Muscle layer of duodenum (tissue), 2 donors: ENCODE results near the gene TSTD1.
A peak's percentile ranks its signal among the peaks of the same experiment; 100 is the strongest.
"Not testable (repeated sequence)": the region's sequence is repeated elsewhere in the genome, so short reads cannot be mapped to it uniquely, and the experiment has no call there.

Source experiments
- H3K27ac ChIP-seq: one replicate; pipeline ENCODE4 v1.7.0; 2013; ENCODE audit warnings: mild to moderate bottlenecking, low read length
- H3K27me3 ChIP-seq: one replicate; pipeline ENCODE4 v1.7.0; 2013; ENCODE audit warnings: low read depth, mild to moderate bottlenecking, control low read depth, low read length
- H3K36me3 ChIP-seq, 2 donors: one replicate each; pipeline ENCODE4 v1.7.0; 2013; ENCODE audit warnings: low read length in 2 of 2, control low read depth in 1 of 2, mild to moderate bottlenecking in 1 of 2; ENCODE audit not compliant: insufficient read depth in 2 of 2, control insufficient read depth in 1 of 2
- H3K4me1 ChIP-seq, 2 donors: one replicate each; pipeline ENCODE4 v1.7.0; 2013; ENCODE audit warnings: low read length in 2 of 2, mild to moderate bottlenecking in 2 of 2, control low read depth in 1 of 2, moderate library complexity in 1 of 2; ENCODE audit not compliant: insufficient read depth in 2 of 2, control insufficient read depth in 1 of 2
- H3K4me3 ChIP-seq, 2 donors: one replicate each; pipeline ENCODE4 v1.7.0; 2013; ENCODE audit warnings: low read length in 2 of 2, low read depth in 1 of 2, mild to moderate bottlenecking in 1 of 2
- H3K9me3 ChIP-seq, 2 donors: one replicate each; pipeline ENCODE4 v1.7.0; 2013; ENCODE audit warnings: low read length in 2 of 2, control low read depth in 1 of 2, mild to moderate bottlenecking in 1 of 2; ENCODE audit not compliant: control insufficient read depth in 1 of 2
- donor health status: healthy.

TSTD1 gene

DNA sequence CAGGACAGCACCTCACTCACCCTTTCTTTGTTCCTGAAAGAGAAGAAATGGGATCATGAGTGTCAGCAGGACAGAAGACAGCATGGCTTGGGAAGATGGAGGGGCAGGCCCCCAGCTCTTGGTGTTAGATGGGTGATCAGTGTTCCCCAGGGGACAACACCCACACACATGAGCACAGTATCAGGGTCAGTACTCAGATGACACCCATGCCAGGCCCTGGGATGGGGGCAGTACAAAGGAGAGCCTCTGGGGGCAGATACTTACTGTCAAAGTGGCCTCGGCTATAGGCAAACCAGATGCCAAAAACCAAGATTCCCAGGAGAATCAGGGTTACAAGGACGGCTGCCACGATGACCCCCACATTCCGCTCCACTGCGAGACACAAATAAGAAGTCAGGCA is 39.4 kb downstream of the TSTD1 start:
- Histone ChIP-seq H3K27ac (no peak overlapping the region), H3K4me3 (no peak overlapping the region), H3K9me3 (no peaks in the 10 kb centered on the region)

DNA sequence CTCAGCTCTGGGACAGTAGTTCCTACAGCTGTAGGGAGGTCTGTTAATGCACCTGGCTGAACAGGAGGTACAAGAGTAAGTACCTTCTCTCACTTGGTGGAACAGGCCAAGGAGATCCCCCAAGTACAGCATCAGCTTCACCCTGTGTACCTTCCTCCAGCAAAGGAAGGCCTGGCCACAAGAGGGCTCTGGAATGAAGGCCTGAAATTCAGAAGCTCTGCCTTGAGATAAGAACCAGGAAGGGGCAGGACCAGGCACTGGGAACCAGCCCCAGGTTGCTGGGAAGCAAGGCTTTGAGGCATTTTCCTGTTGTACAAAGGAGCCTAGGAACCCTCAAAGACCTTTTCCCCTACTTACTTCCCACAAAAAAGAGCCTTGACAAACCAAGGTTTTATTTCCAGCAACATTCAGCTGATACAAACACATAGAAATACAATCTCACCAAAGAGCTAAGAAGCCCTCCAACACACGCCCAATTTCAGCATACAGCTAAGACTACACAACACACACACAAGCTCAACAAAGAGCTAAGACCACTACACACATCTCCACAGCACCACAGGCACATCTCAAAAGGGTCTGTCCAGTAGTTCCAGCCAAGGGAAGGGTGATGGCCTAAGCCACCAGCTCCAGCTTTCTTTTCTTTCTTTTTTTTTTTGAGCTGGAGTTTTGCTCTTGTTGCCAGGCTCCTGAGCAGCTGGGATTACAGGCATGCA is 41.3 kb downstream of the TSTD1 start:
- Histone ChIP-seq H3K4me1 (no peaks in the 10 kb centered on the region), H3K27ac (peak overlapping the region; percentile 41), H3K9me3 (no peaks in the 10 kb centered on the region), H3K4me3 (no peak overlapping the region), H3K27me3 (no peaks in the 10 kb centered on the region), H3K36me3 (peaks cover 13 to 23% of the 10 kb centered on the region in 2 donors)

More for the DNA sequence above, 39.4 kb downstream of the TSTD1 start:
- H3K27me3 ChIP-seq = no peaks in the 10 kb centered on the region
- no peaks in the 10 kb centered on the region for H3K4me1 ChIP-seq
- peaks cover 13 to 23% of the 10 kb centered on the region in 2 donors for H3K36me3 ChIP-seq

DNA sequence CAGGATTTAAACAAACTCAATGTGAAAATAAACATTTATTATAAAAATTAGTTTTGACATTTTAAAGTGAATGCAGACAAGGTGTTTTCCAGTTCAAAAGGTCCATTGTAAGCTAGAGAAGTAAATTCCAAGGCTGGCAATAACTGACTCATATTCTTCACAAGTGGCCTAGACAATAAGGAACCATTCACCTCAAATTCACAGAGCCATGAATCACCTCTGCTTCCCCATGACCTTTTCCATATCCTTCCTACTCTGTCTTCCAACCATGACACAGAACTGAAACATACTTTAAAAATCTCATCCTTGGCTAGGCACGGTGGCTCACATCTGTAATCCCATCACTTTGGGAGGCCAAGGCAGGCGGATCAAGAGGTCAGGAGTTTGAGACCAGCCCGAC is 42.6 kb downstream of the TSTD1 start:
- Histone ChIP-seq H3K36me3 (peaks cover 13 to 23% of the 10 kb centered on the region in 2 donors), H3K9me3 (no peaks in the 10 kb centered on the region), H3K4me1 (no peaks in the 10 kb centered on the region), H3K27me3 (no peaks in the 10 kb centered on the region), H3K4me3 (no peak overlapping the region), H3K27ac (no peak overlapping the region)

- H3K36me3 ChIP-seq = peaks cover 0 to 4% of the 10 kb centered on the region in 2 donors
- no peak overlapping the region for H3K4me3 ChIP-seq
- no peak overlapping the region for H3K27ac ChIP-seq
- no peaks in the 10 kb centered on the region for H3K4me1 ChIP-seq
- no peaks in the 10 kb centered on the region for H3K27me3 ChIP-seq
- no peaks in the 10 kb centered on the region for H3K9me3 ChIP-seq
Observed at GRCh38 chr1:160993544-160994193, 45.1 kb downstream of the TSTD1 start.

- H3K4me3 ChIP-seq, H3K27ac ChIP-seq, H3K36me3 ChIP-seq, H3K27me3 ChIP-seq, H3K9me3 ChIP-seq, H3K4me1 ChIP-seq: not testable (repeated sequence)
Observed at GRCh38 chr1:160992036-160992435, 46.7 kb downstream of the TSTD1 start.
